HL-60/S4 (cell line): Measurements from ENCODE around the gene NSRP1.

ENCODE experiments used
- in situ Hi-C: fragments of 300-500 bp; cut with MboI; formaldehyde crosslinking; loops from 2 replicates; pipeline ENCODE4 v1.14.3; 2022; ENCODE audit warnings: low sequenced_read_pairs

NSRP1 gene, protein sequence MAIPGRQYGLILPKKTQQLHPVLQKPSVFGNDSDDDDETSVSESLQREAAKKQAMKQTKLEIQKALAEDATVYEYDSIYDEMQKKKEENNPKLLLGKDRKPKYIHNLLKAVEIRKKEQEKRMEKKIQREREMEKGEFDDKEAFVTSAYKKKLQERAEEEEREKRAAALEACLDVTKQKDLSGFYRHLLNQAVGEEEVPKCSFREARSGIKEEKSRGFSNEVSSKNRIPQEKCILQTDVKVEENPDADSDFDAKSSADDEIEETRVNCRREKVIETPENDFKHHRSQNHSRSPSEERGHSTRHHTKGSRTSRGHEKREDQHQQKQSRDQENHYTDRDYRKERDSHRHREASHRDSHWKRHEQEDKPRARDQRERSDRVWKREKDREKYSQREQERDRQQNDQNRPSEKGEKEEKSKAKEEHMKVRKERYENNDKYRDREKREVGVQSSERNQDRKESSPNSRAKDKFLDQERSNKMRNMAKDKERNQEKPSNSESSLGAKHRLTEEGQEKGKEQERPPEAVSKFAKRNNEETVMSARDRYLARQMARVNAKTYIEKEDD

DNA sequence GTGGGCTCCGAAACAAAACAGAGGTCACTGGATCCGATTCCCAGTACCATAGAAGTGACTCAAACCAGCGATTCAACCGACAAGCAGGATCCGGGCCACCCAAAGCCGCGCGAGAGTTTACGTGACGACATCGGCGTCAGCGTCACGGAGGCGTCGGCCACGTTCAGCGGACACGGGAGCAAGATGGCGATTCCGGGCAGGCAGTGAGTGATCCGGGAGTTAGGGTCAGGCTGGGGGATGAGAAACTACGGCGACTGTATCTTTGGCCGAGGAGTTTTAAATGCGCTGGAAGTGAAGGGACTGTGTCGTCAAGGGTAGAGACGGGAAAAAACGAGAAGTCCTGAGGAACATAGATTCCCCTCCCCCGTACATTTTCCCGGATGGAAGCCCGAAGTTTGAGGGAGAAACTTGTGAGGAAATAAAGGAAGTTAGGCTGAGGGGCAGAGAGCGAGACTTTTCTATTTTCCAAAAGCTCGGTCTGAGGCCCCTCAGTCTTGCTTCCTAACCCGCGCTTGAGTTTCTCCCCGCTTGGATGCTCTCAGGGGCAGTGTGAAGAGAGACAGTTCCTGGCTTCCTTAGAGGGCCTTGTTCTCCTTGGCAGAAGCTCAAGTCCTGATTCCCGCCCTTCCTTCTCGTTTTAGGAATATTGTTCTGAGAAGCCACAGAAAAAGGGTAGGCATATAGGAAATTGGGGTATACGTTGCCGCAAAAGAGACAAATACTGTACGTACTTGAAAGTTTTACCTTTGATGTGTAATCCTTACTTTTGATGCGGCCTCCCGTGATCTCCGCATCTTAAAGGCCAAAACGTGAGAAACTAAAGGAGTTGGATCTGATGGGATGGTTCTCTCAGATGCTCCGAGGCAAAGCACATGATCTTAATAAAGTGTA is at the start of gene NSRP1:
TSS of gene NSRP1 (plus strand) at position 156 of the 891 bp plus-strand sequence. CDS start at position 184, 28 bp downstream.
- in situ Hi-C loops, result loop anchor here (25.0 kb wide), 1 partner anchor 720 kb away; the partner anchor contains the start of gene ATAD5

GRCh38 chr17:30068465-30068864 is 48.2 kb upstream of the NSRP1 start:
- in situ Hi-C loops, result no loop called here

- in situ Hi-C loops, result no loop called here
Measured at GRCh38 chr17:30074254-30074653, 42.4 kb upstream of the NSRP1 start.

GRCh38 chr17:30074730-30075129 is 41.9 kb upstream of the NSRP1 start:
- in situ Hi-C loops, result loop anchor here (25.0 kb wide), 2 partner anchors 262 to 437 kb away; no protein-coding TSS in a partner anchor

- in situ Hi-C loops, result loop anchor here (10.0 to 25.0 kb wide), 3 partner anchors 48 to 445 kb away; no protein-coding TSS in a partner anchor
Measured at GRCh38 chr17:30082773-30083172, 33.8 kb upstream of the NSRP1 start.

DNA sequence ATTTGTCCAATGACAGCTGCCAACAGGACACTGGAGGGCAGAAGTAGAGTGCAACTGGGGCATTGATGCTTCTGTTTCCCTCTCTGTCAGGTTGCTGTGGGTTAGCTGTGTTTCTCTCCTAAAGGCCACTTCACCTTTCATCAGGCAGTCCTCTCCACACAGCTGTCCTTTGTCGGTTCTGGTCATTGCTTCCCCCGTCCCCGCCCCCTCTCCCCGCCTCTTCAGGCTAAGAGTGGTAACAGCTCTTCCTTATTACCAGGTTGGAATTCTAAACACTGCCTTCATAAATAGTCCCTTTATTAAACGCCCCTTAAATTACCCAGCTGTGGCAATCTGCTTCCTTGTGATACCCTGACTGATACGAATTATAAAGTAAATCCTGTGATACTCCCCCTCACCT is 31.8 kb upstream of the NSRP1 start:
- in situ Hi-C loops, result loop anchor here (10.0 to 25.0 kb wide), 3 partner anchors 50 to 447 kb away; no protein-coding TSS in a partner anchor

GRCh38 chr17:30086896-30087295 is 29.7 kb upstream of the NSRP1 start:
- in situ Hi-C loops, result loop anchor here (10.0 to 25.0 kb wide), 3 partner anchors 52 to 450 kb away; no protein-coding TSS in a partner anchor

- in situ Hi-C loops, result loop anchor here (10.0 to 25.0 kb wide), 3 partner anchors 53 to 450 kb away; no protein-coding TSS in a partner anchor
Measured at GRCh38 chr17:30087431-30087830, 29.2 kb upstream of the NSRP1 start.

GRCh38 chr17:30091121-30091670 is 25.4 kb upstream of the NSRP1 start:
- in situ Hi-C loops, result loop anchor here (25.0 kb wide), 2 partner anchors 279 to 454 kb away; no protein-coding TSS in a partner anchor

- in situ Hi-C loops, result loop anchor here (25.0 kb wide), 2 partner anchors 279 to 454 kb away; no protein-coding TSS in a partner anchor
Measured at GRCh38 chr17:30091771-30092170, 24.8 kb upstream of the NSRP1 start.

- in situ Hi-C loops, result loop anchor here (25.0 kb wide), 2 partner anchors 281 to 456 kb away; no protein-coding TSS in a partner anchor
Measured at GRCh38 chr17:30092886-30093285, 23.7 kb upstream of the NSRP1 start.

DNA sequence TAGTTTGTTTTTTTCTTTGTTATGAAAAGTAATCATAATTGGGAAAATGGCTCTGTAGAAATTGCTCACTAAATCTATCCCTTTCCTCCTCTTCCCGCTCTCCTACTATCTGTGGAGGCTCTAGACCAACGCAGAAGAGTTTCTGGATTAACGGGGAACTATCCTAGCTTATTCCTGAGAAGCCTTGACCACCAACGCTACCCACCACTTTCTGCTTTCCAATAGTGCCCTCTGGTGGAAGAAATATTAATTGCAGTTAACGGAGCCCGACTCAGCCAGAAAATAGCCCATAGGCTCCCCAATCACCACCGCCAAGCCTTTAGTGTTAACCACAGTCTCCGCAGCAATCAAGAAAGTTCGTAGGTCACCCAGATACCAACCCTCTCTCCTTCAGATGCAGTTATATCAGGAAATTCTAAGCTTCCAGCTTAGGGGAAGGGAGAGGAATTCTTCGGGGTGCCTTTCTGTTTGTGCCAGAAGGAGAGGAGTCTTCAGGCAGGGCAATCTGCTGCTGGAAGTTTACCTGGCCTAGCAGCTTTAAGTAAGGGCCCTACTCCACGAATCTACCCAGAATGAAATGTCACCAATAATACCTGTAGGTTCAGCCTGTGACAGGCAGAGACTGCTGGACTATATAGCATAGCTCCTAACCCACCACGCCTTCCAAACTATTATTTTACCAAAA is 23.0 kb upstream of the NSRP1 start:
- in situ Hi-C loops, result loop anchor here (25.0 kb wide), 2 partner anchors 281 to 456 kb away; no protein-coding TSS in a partner anchor

DNA sequence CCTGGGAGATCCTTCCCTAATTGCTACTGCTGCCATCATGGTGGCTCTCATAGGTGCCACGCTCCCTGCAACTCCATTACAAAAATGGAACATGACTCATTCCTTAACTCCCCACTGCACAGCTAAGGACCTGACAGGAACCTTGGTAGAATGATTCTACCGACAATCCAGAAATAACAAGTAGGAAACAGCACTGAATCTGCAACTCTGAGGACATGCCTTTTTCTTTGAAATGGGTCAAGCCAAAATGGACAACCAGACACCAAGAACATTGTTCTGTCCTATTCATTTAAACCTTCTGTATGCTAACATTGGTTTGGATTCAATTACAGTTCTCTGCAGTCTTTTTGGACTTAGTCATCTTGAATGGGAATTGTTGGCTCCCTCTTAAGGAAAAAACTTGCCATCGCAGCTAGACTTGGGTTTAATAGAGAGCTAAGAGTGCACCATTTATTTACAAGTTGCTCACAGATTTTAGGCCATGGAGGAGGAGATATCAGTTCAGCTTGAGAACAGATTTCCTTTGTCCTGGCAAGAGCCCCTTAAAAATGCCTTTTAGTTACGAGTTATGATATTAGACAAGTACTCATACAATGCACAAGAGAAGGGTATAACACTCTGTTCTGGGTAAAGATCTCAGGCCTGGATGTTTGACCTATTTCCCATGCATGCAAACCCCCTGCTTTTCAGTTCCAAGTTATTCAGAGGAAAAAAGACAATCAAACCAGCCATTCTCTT is 20.9 kb upstream of the NSRP1 start:
- in situ Hi-C loops, result loop anchor here (25.0 kb wide), 2 partner anchors 283 to 458 kb away; no protein-coding TSS in a partner anchor

GRCh38 chr17:30101686-30102390 is 14.8 kb upstream of the NSRP1 start:
- in situ Hi-C loops, result loop anchor here (10.0 to 25.0 kb wide), 3 partner anchors 233 to 735 kb away; partner anchors contain the start of genes ATAD5 and TMIGD1

DNA sequence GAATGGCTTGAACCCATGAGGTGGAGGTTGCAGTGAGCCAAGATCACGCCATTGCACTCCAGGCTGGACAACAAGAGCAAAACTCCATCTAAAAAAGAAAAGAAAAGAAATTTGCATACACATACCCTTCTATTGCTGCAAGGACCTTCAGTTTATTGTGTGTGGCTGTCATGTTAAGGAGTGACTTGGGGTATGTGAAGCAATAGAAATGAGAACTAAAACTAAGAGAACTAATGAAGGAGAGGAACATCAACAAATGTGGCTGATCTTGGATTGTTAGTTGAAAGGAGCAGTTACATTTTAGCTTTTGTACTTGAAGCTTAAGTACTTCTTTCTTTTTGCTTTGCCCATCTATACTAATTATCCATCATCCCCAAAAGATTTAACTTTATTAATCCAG is 12.7 kb upstream of the NSRP1 start:
- in situ Hi-C loops, result loop anchor here (10.0 to 25.0 kb wide), 3 partner anchors 231 to 733 kb away; partner anchors contain the start of genes ATAD5 and TMIGD1

- in situ Hi-C loops, result loop anchor here (10.0 to 25.0 kb wide), 3 partner anchors 230 to 733 kb away; partner anchors contain the start of genes ATAD5 and TMIGD1
Measured at GRCh38 chr17:30104575-30105339, 11.9 kb upstream of the NSRP1 start.

DNA sequence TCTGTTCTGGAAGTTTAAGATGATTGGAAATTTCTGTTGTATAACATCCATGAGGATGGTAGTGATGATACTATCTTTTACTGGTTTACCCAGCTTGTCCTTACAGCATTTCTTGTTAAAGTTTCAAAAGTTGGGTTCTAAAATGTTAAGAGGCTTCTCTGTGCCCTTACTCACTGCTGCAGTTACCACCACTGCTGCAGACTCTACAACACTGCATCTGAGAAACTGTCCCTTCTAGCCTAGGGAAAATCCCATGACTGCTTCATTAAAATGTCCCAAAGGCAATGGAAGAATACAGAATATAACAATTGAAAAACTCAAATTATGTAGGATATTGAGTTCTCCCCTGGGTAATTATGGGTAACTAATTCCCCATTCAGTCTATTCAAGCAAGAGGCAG is 3.8 kb upstream of the NSRP1 start:
- in situ Hi-C loops, result loop anchor here (25.0 kb wide), 1 partner anchor 725 kb away; the partner anchor contains the start of gene ATAD5
